HG02870 (cell line): Measurements from ENCODE around the gene CTBP1.

Experiments used
- ATAC-seq: cut with Tn5 transposase; IDR thresholded peaks from one replicate; pipeline ENCODE4 v1.9.1; 2021; ENCODE audit warnings: mild to moderate bottlenecking, moderate library complexity; ENCODE audit not compliant: unreplicated experiment

Gene CTBP1

DNA sequence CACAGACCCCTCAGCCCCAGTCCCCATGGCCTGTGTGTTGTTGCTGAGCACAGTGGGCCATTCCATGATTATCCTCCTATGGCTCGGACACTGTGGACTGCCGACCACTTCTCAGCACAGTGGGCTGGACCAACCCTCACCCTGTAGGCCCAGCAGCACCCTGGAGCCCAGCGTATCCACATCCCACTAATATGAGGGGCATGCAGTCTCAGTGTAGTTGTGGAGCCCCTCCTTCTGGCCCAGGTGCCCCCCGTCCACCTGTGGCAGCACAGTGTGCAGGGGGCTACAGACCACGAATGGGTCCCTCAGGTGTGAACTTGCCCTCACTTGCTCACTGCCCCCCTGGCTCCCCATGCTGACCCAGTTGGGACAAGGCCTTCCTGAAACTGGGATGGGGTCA, 84.5 kb downstream of the CTBP1 start:
- ATAC-seq: no peak

DNA sequence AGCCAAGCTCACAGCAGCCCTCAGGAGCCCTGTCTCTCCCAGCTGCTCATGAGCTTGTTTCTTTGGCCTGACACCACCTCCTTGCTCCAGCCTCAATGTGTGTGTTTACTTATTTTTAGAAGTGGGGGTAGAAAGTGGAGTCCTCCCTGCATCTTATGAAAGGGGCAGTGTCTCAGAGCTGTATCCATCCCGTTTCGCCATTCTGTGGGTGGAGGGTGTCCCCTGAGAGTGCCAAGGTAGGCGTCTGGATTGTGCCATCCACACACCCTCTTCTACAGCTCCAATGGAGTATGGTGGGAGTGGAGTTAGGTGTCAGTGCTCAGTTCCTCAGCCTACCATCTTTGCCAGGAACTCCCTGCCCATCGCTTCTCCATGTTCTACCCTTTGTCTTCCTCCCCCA, 84.9 kb downstream of the CTBP1 start:
- no peak for ATAC-seq
